HG02885 (cell line): ENCODE measurements around the gene NDUFAB1.
"Not testable (repeated sequence)": the region's sequence is repeated elsewhere in the genome, so short reads cannot be mapped to it uniquely, and the experiment has no call there.

ENCODE experiments used
- ATAC-seq: cut with Tn5 transposase; IDR thresholded peaks from one replicate; pipeline ENCODE4 v1.9.1; 2021; ENCODE audit warnings: mild to moderate bottlenecking; ENCODE audit not compliant: unreplicated experiment, poor library complexity

Gene NDUFAB1

GRCh38 chr16:23584186-23585076 is 11.7 kb downstream of the NDUFAB1 start:
- no peak for ATAC-seq

GRCh38 chr16:23583271-23583670 is 12.8 kb downstream of the NDUFAB1 start:
- ATAC-seq, result not testable (repeated sequence)

- no peak for ATAC-seq
These were observed 14.4 kb downstream of the NDUFAB1 start for GRCh38 chr16:23581764-23582163.

DNA sequence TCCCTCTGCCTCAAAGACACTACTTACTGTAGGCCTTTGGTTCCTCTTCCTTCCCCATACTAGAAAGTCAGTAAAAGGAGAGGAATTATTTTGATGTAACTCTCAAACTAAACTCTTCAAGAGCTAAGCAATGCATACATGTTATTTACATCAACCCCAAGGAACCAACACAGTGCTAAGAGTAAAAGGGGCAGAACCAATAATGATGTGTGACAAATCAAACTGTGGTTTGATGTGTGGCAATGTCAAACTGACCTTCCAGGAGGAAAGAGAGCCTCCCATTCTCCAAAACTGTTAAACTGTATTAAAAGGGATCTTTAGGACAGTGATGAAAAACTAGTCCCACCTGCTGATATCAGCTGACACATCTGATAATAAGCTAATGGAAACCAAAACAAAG is 15.7 kb downstream of the NDUFAB1 start:
- no peak for ATAC-seq

DNA sequence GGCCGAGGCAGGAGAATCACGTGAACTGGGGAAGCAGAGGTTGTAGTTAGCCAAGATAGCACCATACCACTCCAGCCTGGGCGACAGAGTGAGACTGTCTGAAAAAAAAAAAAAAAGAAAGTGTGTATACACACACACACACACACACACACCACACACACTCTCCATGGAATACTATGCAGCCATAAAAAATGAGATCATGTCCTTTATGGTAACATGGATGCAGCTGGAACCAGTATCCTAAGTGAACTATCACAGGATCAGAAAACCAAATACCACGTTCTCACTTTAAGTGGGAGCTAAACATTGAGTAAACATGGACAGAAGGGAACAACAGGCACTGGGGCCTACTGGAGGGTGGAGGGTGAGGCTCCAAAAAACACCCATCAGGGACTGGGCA is 16.7 kb downstream of the NDUFAB1 start:
- ATAC-seq, result no peak

DNA sequence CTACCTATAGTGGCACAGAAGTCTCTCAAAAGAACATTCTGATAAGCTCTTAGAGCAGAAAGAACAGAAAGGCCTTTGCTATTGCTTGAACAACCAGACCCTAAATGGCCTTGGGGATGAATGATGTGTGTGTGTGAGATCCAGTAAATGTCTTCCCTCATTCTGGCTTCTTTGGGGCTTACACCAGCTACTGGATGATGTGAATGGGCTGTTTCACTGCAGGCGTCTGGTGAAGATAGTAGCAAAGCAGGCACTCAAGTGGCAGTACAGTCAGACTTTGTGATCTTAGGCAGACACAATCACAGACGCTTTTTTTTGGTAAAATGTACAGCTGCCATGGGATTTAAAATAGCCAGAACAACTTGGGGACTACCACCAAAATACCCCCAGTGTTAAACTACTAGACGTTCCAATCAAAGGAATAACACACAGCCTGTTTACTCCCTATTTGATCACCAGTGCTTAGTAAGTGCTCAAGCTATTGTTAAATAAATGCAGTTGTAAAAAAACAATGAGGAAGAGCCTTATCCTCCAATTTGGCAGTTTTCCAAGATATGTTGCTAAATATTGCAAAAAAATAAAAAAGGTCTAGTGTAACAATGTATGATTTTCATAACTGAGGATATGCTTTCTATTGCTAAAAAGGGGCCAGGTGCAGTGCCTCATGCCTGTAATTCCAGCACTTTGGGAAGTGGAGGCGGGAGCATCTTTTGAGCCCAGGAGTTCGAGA is 17.9 kb downstream of the NDUFAB1 start:
- no peak for ATAC-seq

DNA sequence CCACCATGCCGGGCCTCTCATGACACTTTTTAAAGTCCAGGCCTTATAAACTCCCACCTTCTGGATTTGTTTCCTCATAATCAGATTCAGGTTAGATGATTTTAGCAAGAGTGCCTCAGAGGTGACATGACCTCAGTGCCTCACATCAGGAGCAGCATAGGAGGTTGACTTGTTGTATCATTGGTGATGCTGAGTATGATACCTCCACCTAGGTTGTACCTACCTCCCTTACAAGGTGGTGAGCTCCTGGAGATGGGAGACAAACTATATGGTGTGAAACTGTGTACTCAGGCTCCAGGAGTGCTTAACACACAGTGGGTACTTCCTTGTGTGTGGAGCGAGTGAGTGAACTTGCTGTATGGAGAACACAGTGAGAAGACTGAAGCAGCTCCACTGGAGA is 18.6 kb downstream of the NDUFAB1 start:
- ATAC-seq, result no peak

GRCh38 chr16:23575834-23576233 is 20.3 kb downstream of the NDUFAB1 start:
- ATAC-seq, result no peak

- no peak for ATAC-seq
These were observed 22.3 kb downstream of the NDUFAB1 start for GRCh38 chr16:23573817-23574216.

- no peak for ATAC-seq
These were observed 23.7 kb downstream of the NDUFAB1 start for GRCh38 chr16:23572394-23572793.

GRCh38 chr16:23571895-23572294 is 24.2 kb downstream of the NDUFAB1 start:
- no peak for ATAC-seq

DNA sequence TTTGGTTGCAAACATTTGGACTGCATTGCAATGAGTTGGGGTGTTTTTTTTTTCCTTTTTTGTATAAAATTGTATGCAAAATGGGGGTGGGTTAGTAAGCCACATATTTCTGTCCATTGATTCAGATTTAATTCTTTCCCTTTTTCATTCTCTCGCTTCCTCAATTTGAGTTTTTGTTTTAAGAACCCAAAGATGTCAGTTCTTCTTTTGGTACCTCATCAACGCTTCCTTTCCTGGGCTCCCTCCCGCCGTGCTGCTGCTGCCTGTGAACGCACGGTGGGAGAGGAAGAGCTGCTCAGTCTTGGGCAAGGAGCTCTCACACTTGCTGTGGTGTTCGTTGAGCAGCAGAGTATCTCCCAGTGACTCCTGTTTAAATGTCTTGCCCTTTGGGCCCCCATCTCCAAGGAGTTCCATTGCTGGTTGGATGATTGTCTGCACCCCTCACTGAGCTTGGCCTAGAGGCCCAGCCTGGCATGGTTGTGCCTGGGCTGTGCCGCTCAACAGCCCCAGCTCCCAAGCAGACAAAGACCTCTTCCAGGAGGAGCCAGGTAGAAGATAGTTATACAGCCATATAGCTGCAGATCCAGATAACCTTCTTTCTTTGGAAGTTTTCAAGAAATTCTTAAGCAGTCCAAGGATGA is 25.0 kb downstream of the NDUFAB1 start:
- no peak for ATAC-seq

DNA sequence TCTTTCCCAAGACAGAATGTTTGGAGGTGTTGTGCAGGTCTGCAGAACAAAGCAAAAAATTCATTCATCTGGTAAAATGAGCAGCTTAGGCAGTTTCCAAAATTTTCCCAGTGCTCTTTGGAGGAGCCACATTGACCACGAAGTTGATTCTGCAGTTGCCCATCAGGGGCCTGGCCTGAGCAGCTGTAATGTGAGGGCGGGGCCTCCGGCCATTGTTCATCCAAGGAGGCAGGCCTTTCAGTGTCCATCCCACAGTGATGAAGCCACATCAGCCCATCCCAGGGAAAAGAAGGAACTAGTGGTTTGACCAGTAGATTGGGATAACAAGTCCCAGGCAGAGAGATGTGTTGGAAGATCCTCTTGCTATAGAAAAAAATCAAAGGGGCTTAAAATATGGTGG is 28.5 kb downstream of the NDUFAB1 start:
- no peak for ATAC-seq

DNA sequence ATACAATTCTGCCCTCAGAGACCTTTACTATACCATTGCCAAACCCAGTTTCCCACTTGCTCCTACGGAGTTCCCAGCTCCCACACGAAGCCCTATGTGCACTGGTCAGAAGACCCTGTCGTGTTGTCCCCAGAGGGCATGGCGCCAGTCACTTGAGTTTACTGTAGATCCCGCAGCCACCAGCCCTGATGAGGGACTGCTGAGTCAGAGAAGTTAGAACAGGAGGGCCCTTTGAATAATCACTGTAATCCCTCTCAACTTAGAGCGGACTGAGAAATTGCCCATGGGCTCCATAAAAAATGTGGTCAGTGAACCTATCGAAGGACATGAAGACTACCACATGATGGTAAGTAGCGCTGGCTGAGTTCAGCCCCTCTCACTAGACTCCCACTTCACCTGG is 29.4 kb downstream of the NDUFAB1 start:
- no peak for ATAC-seq

DNA sequence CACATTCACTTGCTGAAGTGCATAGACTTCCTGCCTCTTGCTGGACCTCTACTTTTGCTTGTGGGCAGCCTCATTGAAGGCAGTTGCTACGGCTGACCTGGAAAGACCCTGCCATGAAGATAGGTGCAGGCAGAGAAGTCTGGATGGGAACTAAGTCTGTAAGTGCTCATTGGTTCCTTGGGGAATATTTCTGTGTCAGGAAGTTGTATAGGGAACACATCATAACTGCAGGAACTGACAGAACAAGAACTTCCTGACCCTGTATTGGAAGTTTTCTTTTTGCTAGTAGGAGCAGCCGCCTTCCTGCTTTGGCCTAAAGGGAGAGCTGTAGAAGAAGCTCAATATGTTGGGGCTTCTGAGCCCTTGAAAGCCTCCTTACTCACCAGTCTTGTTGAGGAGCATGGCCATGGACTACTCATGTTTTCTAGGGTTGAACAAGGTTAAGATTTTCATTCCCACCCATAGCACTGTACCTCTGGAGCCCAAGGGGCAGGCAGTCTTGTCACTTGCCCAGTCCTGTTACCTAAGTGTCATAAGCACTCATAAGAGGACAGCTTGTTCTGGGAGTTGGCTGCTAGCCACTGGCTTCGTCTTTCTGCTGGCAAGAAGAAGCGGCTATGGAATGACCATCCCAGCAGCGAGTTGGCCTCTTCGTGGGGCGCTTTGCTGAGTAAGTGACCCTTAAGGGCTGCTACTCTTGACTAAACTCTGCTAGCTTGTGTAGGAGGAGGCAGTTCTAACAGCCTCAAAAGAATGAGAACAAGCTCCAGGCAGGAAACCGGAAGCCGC is 31.3 kb downstream of the NDUFAB1 start:
- ATAC-seq, result no peak

- ATAC-seq, result no peak
These were observed 32.9 kb downstream of the NDUFAB1 start for GRCh38 chr16:23563186-23563585.

DNA sequence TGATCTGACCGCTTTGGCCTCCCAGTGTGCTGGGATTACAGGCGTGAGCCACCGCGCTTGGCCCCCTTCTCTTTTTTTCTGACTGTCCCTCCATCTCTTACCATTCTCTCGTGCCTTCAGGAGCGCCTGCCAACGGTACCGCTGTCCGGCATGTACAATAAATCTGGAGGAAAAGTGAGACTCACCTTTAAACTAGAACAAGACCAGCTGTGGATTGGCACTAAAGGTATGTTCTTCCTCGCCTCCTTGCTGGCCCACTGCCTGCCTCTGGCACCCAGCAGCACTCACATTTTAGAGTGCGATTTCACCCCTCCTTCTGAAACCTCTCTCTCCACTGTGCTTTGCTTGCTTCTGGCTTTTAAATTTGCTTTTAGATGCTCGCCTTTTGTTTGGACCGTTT is 33.6 kb downstream of the NDUFAB1 start:
- ATAC-seq, result no peak

GRCh38 chr16:23561586-23561985 is 34.5 kb downstream of the NDUFAB1 start:
- ATAC-seq, result no peak

- ATAC-seq, result peak; percentile 9
These were observed 38.1 kb downstream of the NDUFAB1 start for GRCh38 chr16:23557779-23558702.
